ENCODE results near the gene ESCO1. TPM values are rescaled to one million over a fixed set of nuclear protein-coding genes. Genes with fewer than 3 reads are reported as not detected.

The ESCO1 gene
- total and polyA plus RNA-seq, 2 of the 4 experiments (the other 2 are of a cell fraction): 3.1 to 4.5 TPM

DNA sequence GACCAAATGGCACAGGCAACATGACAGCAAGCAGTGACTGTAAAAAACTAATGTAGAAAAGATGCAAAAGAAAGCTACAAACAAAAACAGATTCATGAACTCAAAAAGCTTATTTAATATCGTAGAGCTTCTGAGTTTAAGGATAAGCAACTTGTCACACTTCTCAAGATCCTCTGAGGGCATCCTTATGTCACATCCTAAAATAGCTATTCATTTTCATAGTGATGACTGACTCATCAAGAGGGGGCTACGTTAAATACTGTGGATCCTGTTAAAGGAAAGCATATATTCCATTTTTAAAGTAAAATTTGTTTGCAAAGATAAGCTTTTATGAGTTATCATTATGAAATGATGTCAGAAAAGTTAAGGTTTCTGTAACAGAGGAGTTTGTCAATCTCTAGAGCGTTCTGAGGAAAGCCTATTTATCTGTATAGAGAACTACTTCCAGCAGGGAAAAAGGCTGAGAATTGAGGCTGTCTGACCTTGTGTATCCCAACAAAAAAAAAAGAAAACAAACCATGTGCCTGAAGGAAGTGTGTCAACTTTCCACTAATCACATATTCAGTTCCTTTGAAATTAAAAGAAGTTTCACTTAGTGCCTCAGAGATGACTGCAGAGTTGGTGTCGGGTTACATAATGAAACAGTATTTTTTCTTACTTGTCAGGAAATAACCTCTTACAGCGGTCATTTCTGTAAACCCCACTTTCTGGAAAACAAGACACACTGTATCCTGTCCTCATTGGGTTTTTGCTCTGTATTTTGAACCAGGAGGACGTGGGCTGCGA lies 115.5 kb downstream of the ESCO1 start (continued):
- no peak for TF ChIP-seq RCOR1 (IDR thresholded peaks at IDR 0.05; ENCODE audit: insufficient replicate concordance, low read length)

DNA sequence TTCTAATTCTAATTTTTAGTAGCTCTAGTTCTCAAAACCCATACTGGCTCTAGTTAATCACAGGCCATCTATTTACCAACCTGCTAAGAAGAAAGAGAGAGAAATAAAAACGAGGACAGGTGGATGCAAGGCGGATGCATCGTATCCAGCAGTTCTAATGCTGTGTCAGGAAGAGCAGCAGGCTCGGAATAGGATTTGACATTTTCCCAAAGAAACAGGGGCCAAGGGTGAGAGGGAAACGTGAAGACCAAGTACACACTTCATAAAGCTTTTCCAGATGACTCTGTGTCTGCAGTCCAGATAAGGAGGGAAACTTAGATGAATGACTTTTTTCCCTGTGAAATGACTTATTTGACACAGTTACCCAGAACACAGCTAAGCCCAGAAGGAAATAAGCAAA lies 117.5 kb downstream of the ESCO1 start:
- Histone ChIP-seq H3K4me3 (ENCODE audit: insufficient read depth, low read depth, low read length) (no peak overlapping the region), H3K9me3 (ENCODE audit: control insufficient read depth, insufficient read depth, low read length) (no peaks in the 10 kb centered on the region), H3K79me1 (ENCODE audit: low read depth in 1 of 2, low read length in 2 of 2) (no peaks in the 10 kb centered on the region), H3K27me3 (ENCODE audit: control insufficient read depth, insufficient read depth, low read length) (0 out of 2 replicates have a peak, but pooled peaks cover 1% of the 10 kb centered on the region), H2AFZ (replicated peaks; ENCODE audit: low read length, poor library complexity) (no peak overlapping the region), H3K4ac (ENCODE audit: low read depth, low read length) (no peak overlapping the region), H3K14ac (replicated peaks; ENCODE audit: low read depth, low read length) (no peak overlapping the region), H4K8ac (ENCODE audit: low read depth in 2 of 2, low read length in 2 of 2) (no peak overlapping the region), H3K23ac (ENCODE audit: low read depth, low read length) (no peak overlapping the region), H2BK120ac (ENCODE audit: low read depth, low read length) (no peak overlapping the region), H3K56ac (ENCODE audit: extremely low read depth, insufficient read depth, low read length) (no peak overlapping the region), H2AK5ac (ENCODE audit: low read depth, low read length) (no peak overlapping the region), H2BK20ac (ENCODE audit: low read depth, low read length) (no peak overlapping the region), H4K5ac (ENCODE audit: low read depth, low read length) (no peak overlapping the region), H4K91ac (ENCODE audit: insufficient read depth, low read depth, low read length) (no peak overlapping the region), H3K4me2 (ENCODE audit: low read depth, low read length) (no peak overlapping the region), H2AK9ac (replicated peaks; ENCODE audit: low read depth, low read length, poor library complexity) (no peak overlapping the region), H2BK15ac (ENCODE audit: low read depth, low read length) (no peak overlapping the region), H3K4me1 (ENCODE audit: control insufficient read depth, insufficient read depth, low read length) (0 out of 2 replicates have a peak, but pooled peaks cover 2% of the 10 kb centered on the region), H2BK5ac (ENCODE audit: low read depth, low read length, poor library complexity, severe bottlenecking) (no peak overlapping the region), H3K36me3 (ENCODE audit: control insufficient read depth, insufficient read depth, low read length) (no peaks in the 10 kb centered on the region), H3K9me1 (ENCODE audit: insufficient read depth, low read length) (no peaks in the 10 kb centered on the region), H3K18ac (ENCODE audit: low read depth, low read length) (no peak overlapping the region), H3K27ac (ENCODE audit: insufficient read depth, low read length) (no peak overlapping the region), H4K20me1 (ENCODE audit: insufficient read depth, low read length) (no peaks in the 10 kb centered on the region), H3K9ac (ENCODE audit: low read depth, low read length) (no peak overlapping the region)
- intact Hi-C loops (cut with micrococcal nuclease) (no loop called here), dilution Hi-C loops (cut with HindIII; ENCODE audit: low sequenced_read_pairs, unreplicated experiment) (no loop called here), in situ Hi-C loops (cut with MboI; ENCODE audit: low sequenced_read_pairs) (loop anchor here (25.0 kb wide), 1 partner anchor 479 kb away; no protein-coding TSS in a partner anchor)
- DNase-seq (no peak), ATAC-seq (ENCODE audit: low read depth) (no peak)
- no CpG with 5 or more reads among the region's 5 CpGs for WGBS, 2 experiments (ENCODE audit: extremely low coverage in 2 of 2, insufficient read length in 1 of 2)
- ChIA-PET POLR2A (ENCODE audit: unreplicated experiment) (no interaction called here), CTCF (no interaction called here)
- BruUV-seq (replicated peaks): no TSS peak
- TF ChIP-seq, protein P1, sequence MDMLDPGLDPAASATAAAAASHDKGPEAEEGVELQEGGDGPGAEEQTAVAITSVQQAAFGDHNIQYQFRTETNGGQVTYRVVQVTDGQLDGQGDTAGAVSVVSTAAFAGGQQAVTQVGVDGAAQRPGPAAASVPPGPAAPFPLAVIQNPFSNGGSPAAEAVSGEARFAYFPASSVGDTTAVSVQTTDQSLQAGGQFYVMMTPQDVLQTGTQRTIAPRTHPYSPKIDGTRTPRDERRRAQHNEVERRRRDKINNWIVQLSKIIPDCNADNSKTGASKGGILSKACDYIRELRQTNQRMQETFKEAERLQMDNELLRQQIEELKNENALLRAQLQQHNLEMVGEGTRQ (IDR thresholded peaks at IDR 0.05; ENCODE audit: low read depth, low read length): no peak
- TF ChIP-seq BHLHE40 (IDR thresholded peaks at IDR 0.05; ENCODE audit: low read depth, low read length) (no peak), NFE2L2 (IDR thresholded peaks at IDR 0.05; ENCODE audit: low read depth, low read length) (no peak), CHD1 (IDR thresholded peaks at IDR 0.05; ENCODE audit: low read depth, low read length) (no peak), MAFK (IDR thresholded peaks at IDR 0.05; ENCODE audit: low read depth, low read length) (no peak), RCOR1 (IDR thresholded peaks at IDR 0.05; ENCODE audit: insufficient replicate concordance, low read length) (no peak), POLR2A (IDR thresholded peaks at IDR 0.05; ENCODE audit: low read depth, low read length) (no peak), MAZ (IDR thresholded peaks at IDR 0.05; ENCODE audit: borderline replicate concordance, low read depth, low read length) (no peak), RFX5 (IDR thresholded peaks at IDR 0.05; ENCODE audit: low read depth, low read length) (no peak), RAD21 (IDR thresholded peaks at IDR 0.05; ENCODE audit: low read length) (no peak), FOS (IDR thresholded peaks at IDR 0.05; ENCODE audit: low read depth, low read length) (no peak)
- TF ChIP-seq, protein P2, sequence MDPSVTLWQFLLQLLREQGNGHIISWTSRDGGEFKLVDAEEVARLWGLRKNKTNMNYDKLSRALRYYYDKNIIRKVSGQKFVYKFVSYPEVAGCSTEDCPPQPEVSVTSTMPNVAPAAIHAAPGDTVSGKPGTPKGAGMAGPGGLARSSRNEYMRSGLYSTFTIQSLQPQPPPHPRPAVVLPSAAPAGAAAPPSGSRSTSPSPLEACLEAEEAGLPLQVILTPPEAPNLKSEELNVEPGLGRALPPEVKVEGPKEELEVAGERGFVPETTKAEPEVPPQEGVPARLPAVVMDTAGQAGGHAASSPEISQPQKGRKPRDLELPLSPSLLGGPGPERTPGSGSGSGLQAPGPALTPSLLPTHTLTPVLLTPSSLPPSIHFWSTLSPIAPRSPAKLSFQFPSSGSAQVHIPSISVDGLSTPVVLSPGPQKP (IDR thresholded peaks at IDR 0.05; ENCODE audit: borderline replicate concordance, low read depth, low read length): no peak
- TF ChIP-seq, protein P3, sequence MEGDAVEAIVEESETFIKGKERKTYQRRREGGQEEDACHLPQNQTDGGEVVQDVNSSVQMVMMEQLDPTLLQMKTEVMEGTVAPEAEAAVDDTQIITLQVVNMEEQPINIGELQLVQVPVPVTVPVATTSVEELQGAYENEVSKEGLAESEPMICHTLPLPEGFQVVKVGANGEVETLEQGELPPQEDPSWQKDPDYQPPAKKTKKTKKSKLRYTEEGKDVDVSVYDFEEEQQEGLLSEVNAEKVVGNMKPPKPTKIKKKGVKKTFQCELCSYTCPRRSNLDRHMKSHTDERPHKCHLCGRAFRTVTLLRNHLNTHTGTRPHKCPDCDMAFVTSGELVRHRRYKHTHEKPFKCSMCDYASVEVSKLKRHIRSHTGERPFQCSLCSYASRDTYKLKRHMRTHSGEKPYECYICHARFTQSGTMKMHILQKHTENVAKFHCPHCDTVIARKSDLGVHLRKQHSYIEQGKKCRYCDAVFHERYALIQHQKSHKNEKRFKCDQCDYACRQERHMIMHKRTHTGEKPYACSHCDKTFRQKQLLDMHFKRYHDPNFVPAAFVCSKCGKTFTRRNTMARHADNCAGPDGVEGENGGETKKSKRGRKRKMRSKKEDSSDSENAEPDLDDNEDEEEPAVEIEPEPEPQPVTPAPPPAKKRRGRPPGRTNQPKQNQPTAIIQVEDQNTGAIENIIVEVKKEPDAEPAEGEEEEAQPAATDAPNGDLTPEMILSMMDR (conservative IDR thresholded peaks at IDR 0.05; ENCODE audit: low read depth, low read length): no peak

All from IMR-90 (cell line).